GM19395 (cell line): Measurements from ENCODE around the gene PC.

Experiments
- ATAC-seq: cut with Tn5 transposase; IDR thresholded peaks from one replicate; pipeline ENCODE4 v1.9.1; 2021; ENCODE audit warnings: mild to moderate bottlenecking, moderate library complexity; ENCODE audit not compliant: unreplicated experiment

Gene PC

GRCh38 chr11:66912911-66913310 is 45.3 kb downstream of the PC start:
- no peak for ATAC-seq

- ATAC-seq: no peak
Measured at GRCh38 chr11:66912361-66912760, 45.8 kb downstream of the PC start.

GRCh38 chr11:66910669-66911068 is 47.5 kb downstream of the PC start:
- ATAC-seq: no peak

GRCh38 chr11:66910016-66910415 is 48.2 kb downstream of the PC start:
- ATAC-seq: no peak

- ATAC-seq: no peak
Measured at GRCh38 chr11:66909181-66909580, 49.0 kb downstream of the PC start.

- ATAC-seq: no peak
Measured at GRCh38 chr11:66907751-66908630, 50.2 kb downstream of the PC start.

GRCh38 chr11:66906061-66906733 is 52.0 kb downstream of the PC start:
- no peak for ATAC-seq

- no peak for ATAC-seq
Measured at GRCh38 chr11:66905631-66906030, 52.6 kb downstream of the PC start.

- no peak for ATAC-seq
Measured at GRCh38 chr11:66904981-66905521, 53.1 kb downstream of the PC start.

GRCh38 chr11:66904561-66904960 is 53.6 kb downstream of the PC start:
- no peak for ATAC-seq

- ATAC-seq: no peak
Measured at GRCh38 chr11:66904055-66904454, 54.1 kb downstream of the PC start.

- ATAC-seq: no peak
Measured at GRCh38 chr11:66902486-66903177, 55.6 kb downstream of the PC start.

GRCh38 chr11:66901964-66902390 is 56.2 kb downstream of the PC start:
- no peak for ATAC-seq

- no peak for ATAC-seq
Measured at GRCh38 chr11:66894141-66894540, 64.0 kb downstream of the PC start.

GRCh38 chr11:66892911-66893310 is 65.3 kb downstream of the PC start:
- no peak for ATAC-seq

- peak; percentile 93 for ATAC-seq
Measured at GRCh38 chr11:66891851-66892660, 66.1 kb downstream of the PC start.

GRCh38 chr11:66889960-66890359 is 68.2 kb downstream of the PC start:
- ATAC-seq: no peak

- ATAC-seq: no peak
Measured at GRCh38 chr11:66888282-66888681, 69.9 kb downstream of the PC start.

- ATAC-seq: no peak
Measured at GRCh38 chr11:66887526-66887925, 70.7 kb downstream of the PC start.

- ATAC-seq: no peak
Measured at GRCh38 chr11:66886671-66887221, 71.4 kb downstream of the PC start.
